ENCODE measurements around the gene HSPB3. TPM values are rescaled to one million over a fixed set of nuclear protein-coding genes. Genes with fewer than 3 reads are reported as not detected.
"Not testable (repeated sequence)": the region's sequence is repeated elsewhere in the genome, so short reads cannot be mapped to it uniquely, and the experiment has no call there.

The HSPB3 gene
- total RNA-seq, 2 donors from 2014 or later: 25.5 to 27.4 TPM

DNA sequence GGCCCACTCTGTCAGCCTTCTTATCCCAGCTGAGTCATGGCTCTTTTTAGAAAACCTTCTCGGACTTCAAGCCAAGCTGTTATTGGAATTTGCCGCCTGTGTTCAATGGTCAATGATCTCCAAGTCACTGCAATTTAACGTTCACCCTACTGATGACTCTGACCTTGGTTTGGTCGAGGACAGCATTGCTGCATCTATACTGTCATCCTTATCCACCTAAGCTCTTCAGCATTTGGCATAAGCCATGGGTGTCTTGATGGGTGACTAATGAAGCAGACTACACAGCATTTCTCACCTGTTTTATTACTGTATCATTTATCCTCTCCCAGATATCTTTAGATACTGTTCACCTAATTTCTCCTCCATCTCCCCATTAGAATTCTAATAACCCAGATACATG, 5.6 kb upstream of the HSPB3 start:
- intact Hi-C loops (cut with DNase I): loop anchor here in 1 of 2 donors (10.0 kb wide), 2 partner anchors 45 to 195 kb away; no protein-coding TSS in a partner anchor
- no peak for DNase-seq (ENCODE audit: low spot score)

DNA sequence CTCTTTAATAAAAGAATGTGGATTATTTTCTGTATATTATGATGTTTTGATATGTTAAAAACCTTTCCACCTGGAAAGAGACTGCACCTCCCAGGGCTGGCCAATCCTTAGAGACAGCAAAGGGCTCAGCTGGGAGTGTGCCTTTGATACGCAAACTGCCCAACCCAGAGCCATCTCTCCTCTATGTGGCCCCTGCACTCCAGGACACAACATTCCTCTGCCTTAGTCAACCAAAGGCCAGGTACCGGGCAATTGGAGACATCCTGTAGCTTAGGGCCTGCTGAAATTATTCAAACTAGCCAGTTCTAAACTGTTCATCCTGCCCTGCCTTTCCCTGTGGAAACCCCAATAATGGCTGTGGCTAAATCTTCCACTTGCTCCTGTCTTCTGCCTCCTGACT, 5.0 kb upstream of the HSPB3 start:
- DNase-seq (ENCODE audit: low spot score): no peak
- intact Hi-C loops (cut with DNase I): no loop called here

DNA sequence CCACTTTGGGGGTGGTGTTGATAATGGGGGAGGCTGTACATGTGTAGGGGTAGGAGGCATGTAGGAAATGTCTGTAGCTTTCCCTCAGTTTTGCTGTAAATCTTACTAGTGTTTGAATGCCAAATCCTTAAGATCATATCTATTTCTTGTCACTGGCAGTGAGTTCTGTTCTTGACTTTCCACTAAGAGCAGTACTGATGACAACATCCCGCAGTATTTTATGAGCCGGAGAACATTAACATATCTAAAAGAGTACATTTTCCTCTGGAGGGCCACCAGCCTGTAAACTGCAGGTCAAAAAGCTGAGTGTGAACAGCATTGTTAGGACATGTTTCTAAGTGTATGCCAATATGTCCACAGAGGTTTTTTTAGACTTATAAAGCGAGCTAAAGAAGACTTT, 2.5 kb upstream of the HSPB3 start:
- intact Hi-C loops (cut with DNase I): no loop called here
- no peak for DNase-seq (ENCODE audit: low spot score)

- DNase-seq (ENCODE audit: low spot score): no peak
- intact Hi-C loops (cut with DNase I): no loop called here
Observed at GRCh38 chr5:54454602-54455001, 897 bp upstream of the HSPB3 start.

GRCh38 chr5:54457094-54457862, 1.8 kb downstream of the HSPB3 start:
- no peak for DNase-seq (ENCODE audit: low spot score)
- intact Hi-C loops (cut with DNase I): no loop called here

DNA sequence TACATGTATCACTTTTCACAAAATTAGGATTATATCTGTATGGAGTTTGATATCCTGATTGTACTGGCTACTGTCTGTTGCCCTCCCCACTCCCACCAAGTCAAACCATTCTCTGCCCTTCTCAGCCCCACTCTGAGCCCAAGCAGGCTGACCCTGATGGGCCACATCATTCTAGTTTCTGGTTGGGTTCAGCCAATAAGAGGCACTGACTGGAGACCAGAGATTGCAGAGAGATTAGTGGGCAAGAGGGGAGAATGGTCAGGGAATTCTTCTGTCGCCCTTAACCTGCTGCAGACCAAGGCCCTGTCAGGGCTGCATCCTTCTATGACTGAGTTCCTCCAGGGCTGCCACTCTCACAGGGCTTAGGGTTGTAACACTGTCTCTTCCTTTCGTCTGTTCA, 2.7 kb downstream of the HSPB3 start:
- intact Hi-C loops (cut with DNase I): no loop called here
- no peak for DNase-seq (ENCODE audit: low spot score)

DNA sequence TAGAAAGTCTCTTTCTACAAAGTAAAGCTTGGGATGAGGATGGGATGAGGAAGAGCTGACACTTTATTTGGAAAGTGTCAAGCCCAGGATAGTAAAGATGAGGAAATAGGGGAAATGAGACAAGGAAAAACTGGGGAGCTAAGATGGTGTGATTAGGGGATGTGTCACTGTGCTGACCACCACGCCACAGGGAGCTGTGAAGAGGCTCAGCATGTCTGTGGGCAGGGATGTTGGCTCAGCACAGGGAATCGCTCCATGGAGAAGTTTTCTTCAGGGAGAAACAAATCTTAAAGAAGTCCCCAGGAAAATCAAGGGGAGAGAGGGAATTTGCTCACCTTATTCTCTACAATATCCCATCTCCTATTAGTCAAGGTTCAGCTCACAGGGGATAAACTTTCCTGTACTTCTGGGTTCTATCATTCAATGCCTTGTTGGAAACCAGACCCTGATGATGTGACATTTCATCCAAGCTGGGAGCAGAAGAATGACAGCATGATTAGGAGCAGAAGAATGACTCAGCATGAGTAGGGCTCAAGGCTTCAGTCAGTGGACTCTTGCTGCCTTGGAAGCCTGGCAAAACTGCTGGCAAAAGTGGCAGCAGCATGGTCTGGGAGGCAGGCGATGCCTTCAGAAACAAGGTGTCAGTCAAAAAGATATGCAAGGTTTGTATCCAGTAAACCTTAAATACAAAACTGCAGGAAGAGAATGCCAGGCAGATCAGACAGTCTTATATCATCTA, 4.9 kb downstream of the HSPB3 start:
- no peak for DNase-seq (ENCODE audit: low spot score)
- intact Hi-C loops (cut with DNase I): no loop called here

- DNase-seq (ENCODE audit: low spot score): no peak
- intact Hi-C loops (cut with DNase I): no loop called here
Observed at GRCh38 chr5:54462281-54462680, 6.8 kb downstream of the HSPB3 start.

DNA sequence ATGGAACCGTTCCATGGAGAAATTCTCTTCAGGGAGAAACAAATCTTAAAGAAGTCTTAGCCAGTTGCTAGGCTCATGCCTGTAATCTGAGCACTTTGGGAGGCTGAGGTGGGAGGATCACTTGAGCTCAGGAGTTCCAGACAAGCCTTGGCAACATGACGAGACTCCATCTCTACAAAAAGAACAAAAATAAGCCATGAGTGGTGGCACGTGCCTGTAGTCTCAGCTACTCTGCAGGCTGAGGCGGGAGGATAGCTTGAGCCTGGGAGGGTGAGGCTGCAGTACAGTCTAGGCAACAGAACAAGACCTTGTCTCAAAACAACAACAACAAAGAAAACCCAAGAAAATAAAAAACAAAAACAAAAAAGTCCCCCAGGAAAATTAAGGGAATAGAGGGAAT, 8.2 kb downstream of the HSPB3 start:
- no peak for DNase-seq (ENCODE audit: low spot score)
- intact Hi-C loops (cut with DNase I): no loop called here

GRCh38 chr5:54469622-54470021, 14.1 kb downstream of the HSPB3 start:
- intact Hi-C loops (cut with DNase I): loop anchor here in 1 of 2 donors (5.0 kb wide), 1 partner anchor 52 kb away; no protein-coding TSS in a partner anchor
- no peak for DNase-seq (ENCODE audit: low spot score)

- intact Hi-C loops (cut with DNase I): loop anchor here in 1 of 2 donors (5.0 kb wide), 1 partner anchor 53 kb away; no protein-coding TSS in a partner anchor
- no peak for DNase-seq (ENCODE audit: low spot score)
Observed at GRCh38 chr5:54470128-54470527, 14.6 kb downstream of the HSPB3 start.

DNA sequence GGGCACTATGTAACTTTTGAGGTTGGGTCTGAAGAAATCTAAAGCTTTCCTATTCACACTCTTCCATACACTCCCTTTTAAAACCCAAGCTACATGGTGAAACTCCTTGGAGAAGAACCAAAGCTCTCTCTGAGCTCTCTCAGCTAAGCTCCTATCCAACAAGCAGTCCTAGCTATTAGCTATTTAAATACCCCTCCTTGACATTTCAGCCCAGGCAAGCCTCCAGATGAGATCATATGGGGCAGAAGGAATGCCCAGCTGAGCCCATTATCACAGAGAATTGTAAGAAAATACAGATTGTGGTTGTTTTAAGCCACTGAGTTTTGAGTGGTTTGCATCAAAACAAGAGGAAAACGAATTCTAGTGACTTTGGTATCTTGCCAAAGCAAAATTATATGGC, 15.2 kb downstream of the HSPB3 start:
- DNase-seq (ENCODE audit: low spot score): no peak
- intact Hi-C loops (cut with DNase I): loop anchor here in 1 of 2 donors (5.0 kb wide), 1 partner anchor 53 kb away; no protein-coding TSS in a partner anchor

DNA sequence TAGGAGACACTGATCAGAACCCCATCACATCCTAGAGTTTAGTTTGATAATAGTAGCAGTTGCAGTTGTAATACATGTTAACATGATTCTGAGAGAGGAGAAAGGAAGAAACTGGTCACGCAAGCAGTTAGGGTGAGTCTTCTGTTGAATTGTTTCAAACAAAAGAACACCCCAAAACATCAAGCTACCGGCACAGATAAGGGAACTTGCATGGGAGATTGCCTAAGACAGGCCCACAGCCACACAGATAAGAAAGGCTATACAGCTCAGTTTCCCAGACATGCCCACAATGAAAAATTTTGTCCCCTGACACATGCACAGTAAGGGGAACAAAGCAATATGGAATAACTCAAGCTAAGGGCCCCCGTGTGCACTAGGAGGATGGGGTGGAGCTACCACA, 15.9 kb downstream of the HSPB3 start:
- intact Hi-C loops (cut with DNase I): loop anchor here in 1 of 2 donors (5.0 kb wide), 1 partner anchor 54 kb away; no protein-coding TSS in a partner anchor
- no peak for DNase-seq (ENCODE audit: low spot score)

DNA sequence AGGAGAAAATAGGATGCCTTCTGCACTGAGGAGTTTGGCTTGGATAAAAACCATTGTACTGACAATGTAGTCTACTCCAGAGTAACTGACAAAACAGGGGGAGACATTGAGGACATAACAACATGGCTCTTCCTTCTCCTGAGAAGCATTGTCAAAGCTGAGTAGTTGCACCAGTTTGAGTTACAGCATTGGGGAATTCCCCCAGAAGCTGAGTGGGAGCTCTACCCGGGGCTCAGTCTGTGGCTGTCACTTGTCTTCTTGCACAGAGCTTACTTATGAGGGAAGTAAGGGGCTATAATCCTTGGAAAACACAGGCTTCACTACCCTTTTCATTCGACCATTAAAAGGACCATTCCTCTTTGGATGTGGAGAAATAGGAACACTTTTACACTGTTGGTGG, 21.2 kb downstream of the HSPB3 start:
- intact Hi-C loops (cut with DNase I): no loop called here
- no peak for DNase-seq (ENCODE audit: low spot score)

DNA sequence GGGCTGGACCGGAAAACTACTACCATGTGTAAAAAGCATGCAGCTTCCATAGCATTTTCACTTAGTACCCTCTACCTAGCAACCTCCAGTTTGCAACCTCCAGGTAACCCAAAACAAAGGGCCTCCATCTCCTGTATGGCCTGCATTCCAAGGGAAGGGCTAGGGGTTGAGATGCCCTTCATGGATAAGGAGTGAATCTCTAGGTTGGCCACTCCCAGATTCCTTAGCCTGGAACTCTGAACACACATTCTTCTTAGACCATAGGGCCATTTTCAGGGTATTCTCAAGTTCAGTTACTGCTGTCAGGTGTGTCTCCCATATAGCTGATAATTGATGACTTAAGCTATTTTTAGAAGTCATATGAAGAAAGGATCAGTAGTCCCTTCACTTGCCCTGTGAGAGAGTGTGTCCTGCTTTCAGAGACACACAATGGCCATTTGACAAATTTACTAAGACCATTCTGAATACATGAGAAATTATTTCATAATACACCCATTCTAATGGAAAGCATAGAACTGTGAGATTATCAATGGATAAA, 22.5 kb downstream of the HSPB3 start:
- DNase-seq (ENCODE audit: low spot score): no peak
- intact Hi-C loops (cut with DNase I): no loop called here

- intact Hi-C loops (cut with DNase I): no loop called here
- no peak for DNase-seq (ENCODE audit: low spot score)
Observed at GRCh38 chr5:54480296-54480695, 24.8 kb downstream of the HSPB3 start.

GRCh38 chr5:54484219-54484894, 28.9 kb downstream of the HSPB3 start:
- intact Hi-C loops (cut with DNase I): no loop called here

DNA sequence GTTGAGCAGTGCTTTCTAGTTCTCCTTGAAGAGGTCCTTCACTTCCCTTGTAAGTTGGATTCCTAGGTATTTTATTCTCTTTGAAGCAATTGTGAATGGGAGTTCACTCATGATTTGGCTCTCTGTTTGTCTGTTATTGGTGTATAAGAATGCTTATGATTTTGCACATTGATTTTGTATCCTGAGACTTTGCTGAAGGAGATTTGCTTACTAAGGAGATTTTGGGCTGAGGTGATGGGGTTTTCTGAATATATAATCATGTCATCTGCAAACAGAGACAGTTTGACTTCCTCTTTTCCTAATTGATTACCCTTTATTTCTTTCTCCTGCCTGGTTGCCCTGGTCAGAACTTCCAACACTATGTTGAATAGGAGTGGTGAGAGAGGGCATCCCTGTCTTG, 30.2 kb downstream of the HSPB3 start:
- DNase-seq (ENCODE audit: low spot score); intact Hi-C loops (cut with DNase I): not testable (repeated sequence)

More at GRCh38 chr5:54484219-54484894, 28.9 kb downstream of the HSPB3 start:
- no peak for DNase-seq (ENCODE audit: low spot score)

DNA sequence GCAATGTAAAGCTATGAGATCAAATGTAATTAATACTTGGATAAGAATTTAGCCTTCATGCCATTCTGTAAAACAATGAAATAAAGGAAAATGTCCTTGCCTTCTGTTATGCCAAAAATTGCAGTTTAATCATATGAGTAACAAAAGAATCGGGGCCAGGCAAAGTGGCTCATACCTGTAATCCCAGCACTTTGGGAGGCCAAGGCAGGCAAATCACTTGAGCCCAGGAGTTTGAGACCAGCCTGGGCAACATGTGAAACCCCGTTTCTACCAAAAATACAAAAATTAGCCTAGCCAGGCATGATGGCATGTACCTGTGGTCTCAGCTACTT, 34.1 kb downstream of the HSPB3 start:
- intact Hi-C loops (cut with DNase I); DNase-seq (ENCODE audit: low spot score): not testable (repeated sequence)

- no peak for DNase-seq (ENCODE audit: low spot score)
- intact Hi-C loops (cut with DNase I): loop anchor here in 1 of 2 donors (10.0 kb wide), 2 partner anchors 47 to 237 kb away; no protein-coding TSS in a partner anchor
Observed at GRCh38 chr5:54491326-54491725, 35.8 kb downstream of the HSPB3 start.
